Rectal smooth muscle tissue (tissue), 1 donor: ENCODE results near the gene WDR31.

ENCODE experiments used
- H3K27ac ChIP-seq: one replicate; pipeline ENCODE4 v1.7.0; 2013; ENCODE audit warnings: low read depth, low read length, inconsistent platforms
- H3K27me3 ChIP-seq: one replicate; pipeline ENCODE4 v1.7.0; 2013; ENCODE audit warnings: low read length; ENCODE audit not compliant: control insufficient read depth, insufficient read depth
- H3K36me3 ChIP-seq: one replicate; pipeline ENCODE4 v1.7.0; 2013; ENCODE audit warnings: low read length; ENCODE audit not compliant: control insufficient read depth, insufficient read depth
- H3K4me1 ChIP-seq: one replicate; pipeline ENCODE4 v1.7.0; 2013; ENCODE audit warnings: low read length; ENCODE audit not compliant: control insufficient read depth, insufficient read depth
- H3K4me3 ChIP-seq: one replicate; pipeline ENCODE4 v1.7.0; 2013; ENCODE audit warnings: low read length
- H3K9ac ChIP-seq: one replicate; pipeline ENCODE4 v1.7.0; 2013; ENCODE audit warnings: low read length

The WDR31 gene

GRCh38 chr9:113269355-113269754, 70.7 kb downstream of the WDR31 start:
- Histone ChIP-seq H3K27ac (no peak overlapping the region), H3K36me3 (peaks cover 18% of the 10 kb centered on the region)

GRCh38 chr9:113267911-113268566, 72.0 kb downstream of the WDR31 start:
- Histone ChIP-seq H3K27me3 (no peaks in the 10 kb centered on the region), H3K4me3 (no peak overlapping the region), H3K36me3 (peaks cover 18% of the 10 kb centered on the region), H3K4me1 (no peaks in the 10 kb centered on the region), H3K27ac (no peak overlapping the region), H3K9ac (no peak overlapping the region)

More at GRCh38 chr9:113269355-113269754, 70.7 kb downstream of the WDR31 start:
- Histone ChIP-seq H3K4me1 (no peaks in the 10 kb centered on the region), H3K4me3 (no peak overlapping the region), H3K9ac (no peak overlapping the region), H3K27me3 (no peaks in the 10 kb centered on the region)

GRCh38 chr9:113266174-113266573, 73.9 kb downstream of the WDR31 start:
- H3K36me3 ChIP-seq, result peaks cover 8% of the 10 kb centered on the region
- no peak overlapping the region for H3K27ac ChIP-seq
- no peaks in the 10 kb centered on the region for H3K27me3 ChIP-seq
- no peak overlapping the region for H3K9ac ChIP-seq
- H3K4me3 ChIP-seq, result no peak overlapping the region
- no peaks in the 10 kb centered on the region for H3K4me1 ChIP-seq
